ENCODE results near the gene KRTAP10-1. TPM values are rescaled to one million over a fixed set of nuclear protein-coding genes. Genes with fewer than 3 reads are reported as not detected.

The KRTAP10-1 gene
- total and polyA plus RNA-seq, 2 of the 13 experiments (the other 11 are each of a cell fraction or from before 2014, with no cell fraction given), result not detected

DNA sequence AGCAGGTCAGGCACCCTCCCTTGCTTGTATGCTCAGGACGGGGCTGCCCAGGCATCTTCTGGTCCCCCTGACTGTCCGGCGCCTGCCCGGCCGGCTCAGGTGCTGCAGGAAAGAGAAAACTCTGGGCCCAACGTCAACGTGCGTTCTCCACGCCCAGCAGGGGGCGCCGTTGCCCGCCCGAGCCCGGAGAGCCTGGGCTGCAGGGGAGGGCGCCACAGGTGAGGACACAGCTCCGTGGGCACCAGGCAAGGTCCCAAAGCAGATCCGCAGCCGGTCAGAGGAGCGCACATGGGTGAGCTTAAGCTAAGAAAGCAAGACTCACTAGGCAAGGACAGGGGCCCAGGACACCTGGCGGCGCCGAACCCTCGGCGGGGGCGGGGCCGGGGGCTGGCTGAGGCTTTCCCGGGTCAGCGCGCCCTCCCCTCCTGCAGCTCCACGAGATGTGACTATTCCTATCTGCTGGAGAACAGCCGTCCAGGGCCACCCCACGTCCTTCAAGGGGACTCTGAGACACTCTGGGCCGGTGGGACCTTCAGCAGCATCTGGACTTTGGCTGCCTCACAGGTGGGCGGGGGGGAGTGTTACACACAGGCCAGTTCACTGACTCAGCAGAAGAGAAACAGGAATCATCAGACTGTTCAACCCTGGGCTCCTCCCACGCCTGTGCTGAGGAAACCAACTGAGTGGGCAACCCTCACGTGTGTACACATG, 29.3 kb downstream of the KRTAP10-1 start (continued):
- TF ChIP-seq, protein P1, sequence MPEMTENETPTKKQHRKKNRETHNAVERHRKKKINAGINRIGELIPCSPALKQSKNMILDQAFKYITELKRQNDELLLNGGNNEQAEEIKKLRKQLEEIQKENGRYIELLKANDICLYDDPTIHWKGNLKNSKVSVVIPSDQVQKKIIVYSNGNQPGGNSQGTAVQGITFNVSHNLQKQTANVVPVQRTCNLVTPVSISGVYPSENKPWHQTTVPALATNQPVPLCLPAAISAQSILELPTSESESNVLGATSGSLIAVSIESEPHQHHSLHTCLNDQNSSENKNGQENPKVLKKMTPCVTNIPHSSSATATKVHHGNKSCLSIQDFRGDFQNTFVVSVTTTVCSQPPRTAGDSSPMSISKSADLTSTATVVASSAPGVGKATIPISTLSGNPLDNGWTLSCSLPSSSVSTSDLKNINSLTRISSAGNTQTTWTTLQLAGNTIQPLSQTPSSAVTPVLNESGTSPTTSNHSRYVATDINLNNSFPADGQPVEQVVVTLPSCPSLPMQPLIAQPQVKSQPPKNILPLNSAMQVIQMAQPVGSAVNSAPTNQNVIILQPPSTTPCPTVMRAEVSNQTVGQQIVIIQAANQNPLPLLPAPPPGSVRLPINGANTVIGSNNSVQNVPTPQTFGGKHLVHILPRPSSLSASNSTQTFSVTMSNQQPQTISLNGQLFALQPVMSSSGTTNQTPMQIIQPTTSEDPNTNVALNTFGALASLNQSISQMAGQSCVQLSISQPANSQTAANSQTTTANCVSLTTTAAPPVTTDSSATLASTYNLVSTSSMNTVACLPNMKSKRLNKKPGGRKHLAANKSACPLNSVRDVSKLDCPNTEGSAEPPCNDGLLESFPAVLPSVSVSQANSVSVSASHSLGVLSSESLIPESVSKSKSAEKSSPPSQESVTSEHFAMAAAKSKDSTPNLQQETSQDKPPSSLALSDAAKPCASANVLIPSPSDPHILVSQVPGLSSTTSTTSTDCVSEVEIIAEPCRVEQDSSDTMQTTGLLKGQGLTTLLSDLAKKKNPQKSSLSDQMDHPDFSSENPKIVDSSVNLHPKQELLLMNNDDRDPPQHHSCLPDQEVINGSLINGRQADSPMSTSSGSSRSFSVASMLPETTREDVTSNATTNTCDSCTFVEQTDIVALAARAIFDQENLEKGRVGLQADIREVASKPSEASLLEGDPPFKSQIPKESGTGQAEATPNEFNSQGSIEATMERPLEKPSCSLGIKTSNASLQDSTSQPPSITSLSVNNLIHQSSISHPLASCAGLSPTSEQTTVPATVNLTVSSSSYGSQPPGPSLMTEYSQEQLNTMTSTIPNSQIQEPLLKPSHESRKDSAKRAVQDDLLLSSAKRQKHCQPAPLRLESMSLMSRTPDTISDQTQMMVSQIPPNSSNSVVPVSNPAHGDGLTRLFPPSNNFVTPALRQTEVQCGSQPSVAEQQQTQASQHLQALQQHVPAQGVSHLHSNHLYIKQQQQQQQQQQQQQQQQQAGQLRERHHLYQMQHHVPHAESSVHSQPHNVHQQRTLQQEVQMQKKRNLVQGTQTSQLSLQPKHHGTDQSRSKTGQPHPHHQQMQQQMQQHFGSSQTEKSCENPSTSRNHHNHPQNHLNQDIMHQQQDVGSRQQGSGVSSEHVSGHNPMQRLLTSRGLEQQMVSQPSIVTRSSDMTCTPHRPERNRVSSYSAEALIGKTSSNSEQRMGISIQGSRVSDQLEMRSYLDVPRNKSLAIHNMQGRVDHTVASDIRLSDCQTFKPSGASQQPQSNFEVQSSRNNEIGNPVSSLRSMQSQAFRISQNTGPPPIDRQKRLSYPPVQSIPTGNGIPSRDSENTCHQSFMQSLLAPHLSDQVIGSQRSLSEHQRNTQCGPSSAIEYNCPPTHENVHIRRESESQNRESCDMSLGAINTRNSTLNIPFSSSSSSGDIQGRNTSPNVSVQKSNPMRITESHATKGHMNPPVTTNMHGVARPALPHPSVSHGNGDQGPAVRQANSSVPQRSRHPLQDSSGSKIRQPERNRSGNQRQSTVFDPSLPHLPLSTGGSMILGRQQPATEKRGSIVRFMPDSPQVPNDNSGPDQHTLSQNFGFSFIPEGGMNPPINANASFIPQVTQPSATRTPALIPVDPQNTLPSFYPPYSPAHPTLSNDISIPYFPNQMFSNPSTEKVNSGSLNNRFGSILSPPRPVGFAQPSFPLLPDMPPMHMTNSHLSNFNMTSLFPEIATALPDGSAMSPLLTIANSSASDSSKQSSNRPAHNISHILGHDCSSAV (CRISPR knock-in tag; IDR thresholded peaks at IDR 0.05; ENCODE audit: borderline replicate concordance), result no peak
- TF ChIP-seq, protein P2, sequence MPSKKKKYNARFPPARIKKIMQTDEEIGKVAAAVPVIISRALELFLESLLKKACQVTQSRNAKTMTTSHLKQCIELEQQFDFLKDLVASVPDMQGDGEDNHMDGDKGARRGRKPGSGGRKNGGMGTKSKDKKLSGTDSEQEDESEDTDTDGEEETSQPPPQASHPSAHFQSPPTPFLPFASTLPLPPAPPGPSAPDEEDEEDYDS (CRISPR knock-in tag; IDR thresholded peaks at IDR 0.05), result no peak
- TF ChIP-seq, protein P3, sequence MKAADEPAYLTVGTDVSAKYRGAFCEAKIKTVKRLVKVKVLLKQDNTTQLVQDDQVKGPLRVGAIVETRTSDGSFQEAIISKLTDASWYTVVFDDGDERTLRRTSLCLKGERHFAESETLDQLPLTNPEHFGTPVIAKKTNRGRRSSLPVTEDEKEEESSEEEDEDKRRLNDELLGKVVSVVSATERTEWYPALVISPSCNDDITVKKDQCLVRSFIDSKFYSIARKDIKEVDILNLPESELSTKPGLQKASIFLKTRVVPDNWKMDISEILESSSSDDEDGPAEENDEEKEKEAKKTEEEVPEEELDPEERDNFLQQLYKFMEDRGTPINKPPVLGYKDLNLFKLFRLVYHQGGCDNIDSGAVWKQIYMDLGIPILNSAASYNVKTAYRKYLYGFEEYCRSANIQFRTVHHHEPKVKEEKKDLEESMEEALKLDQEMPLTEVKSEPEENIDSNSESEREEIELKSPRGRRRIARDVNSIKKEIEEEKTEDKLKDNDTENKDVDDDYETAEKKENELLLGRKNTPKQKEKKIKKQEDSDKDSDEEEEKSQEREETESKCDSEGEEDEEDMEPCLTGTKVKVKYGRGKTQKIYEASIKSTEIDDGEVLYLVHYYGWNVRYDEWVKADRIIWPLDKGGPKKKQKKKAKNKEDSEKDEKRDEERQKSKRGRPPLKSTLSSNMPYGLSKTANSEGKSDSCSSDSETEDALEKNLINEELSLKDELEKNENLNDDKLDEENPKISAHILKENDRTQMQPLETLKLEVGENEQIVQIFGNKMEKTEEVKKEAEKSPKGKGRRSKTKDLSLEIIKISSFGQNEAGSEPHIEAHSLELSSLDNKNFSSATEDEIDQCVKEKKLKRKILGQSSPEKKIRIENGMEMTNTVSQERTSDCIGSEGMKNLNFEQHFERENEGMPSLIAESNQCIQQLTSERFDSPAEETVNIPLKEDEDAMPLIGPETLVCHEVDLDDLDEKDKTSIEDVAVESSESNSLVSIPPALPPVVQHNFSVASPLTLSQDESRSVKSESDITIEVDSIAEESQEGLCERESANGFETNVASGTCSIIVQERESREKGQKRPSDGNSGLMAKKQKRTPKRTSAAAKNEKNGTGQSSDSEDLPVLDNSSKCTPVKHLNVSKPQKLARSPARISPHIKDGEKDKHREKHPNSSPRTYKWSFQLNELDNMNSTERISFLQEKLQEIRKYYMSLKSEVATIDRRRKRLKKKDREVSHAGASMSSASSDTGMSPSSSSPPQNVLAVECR (CRISPR knock-in tag; IDR thresholded peaks at IDR 0.05; ENCODE audit: borderline replicate concordance), result peak; percentile 46; the same call in 1 of the 2 replicates
- TF ChIP-seq SMARCC2 (IDR thresholded peaks at IDR 0.05) (no peak), ZSCAN30 (CRISPR knock-in tag; IDR thresholded peaks at IDR 0.05) (no peak), ZNF616 (CRISPR knock-in tag; IDR thresholded peaks at IDR 0.05; ENCODE audit: low read depth) (no peak), MYNN (CRISPR knock-in tag; IDR thresholded peaks at IDR 0.05; ENCODE audit: low read depth) (no peak), ZNF331 (CRISPR knock-in tag; IDR thresholded peaks at IDR 0.05) (0 out of 2 replicates have a peak, but pooled peaks have one; percentile 17), ZNF337 (CRISPR knock-in tag; IDR thresholded peaks at IDR 0.05; ENCODE audit: borderline replicate concordance, low read depth) (no peak), MTA3 (CRISPR knock-in tag; IDR thresholded peaks at IDR 0.05) (no peak), ZNF549 (CRISPR knock-in tag; IDR thresholded peaks at IDR 0.05) (no peak)
- TF ChIP-seq, protein P4, sequence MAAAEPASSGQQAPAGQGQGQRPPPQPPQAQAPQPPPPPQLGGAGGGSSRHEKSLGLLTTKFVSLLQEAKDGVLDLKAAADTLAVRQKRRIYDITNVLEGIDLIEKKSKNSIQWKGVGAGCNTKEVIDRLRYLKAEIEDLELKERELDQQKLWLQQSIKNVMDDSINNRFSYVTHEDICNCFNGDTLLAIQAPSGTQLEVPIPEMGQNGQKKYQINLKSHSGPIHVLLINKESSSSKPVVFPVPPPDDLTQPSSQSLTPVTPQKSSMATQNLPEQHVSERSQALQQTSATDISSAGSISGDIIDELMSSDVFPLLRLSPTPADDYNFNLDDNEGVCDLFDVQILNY (CRISPR knock-in tag; conservative IDR thresholded peaks at IDR 0.05), result no peak

Data from HepG2 (cell line).